Coronary artery (tissue), 2 donors: ENCODE data around the gene MARCHF3.
"Not testable (repeated sequence)": the region's sequence is repeated elsewhere in the genome, so short reads cannot be mapped to it uniquely, and the experiment has no call there.

Experiments
- DNase-seq: peaks from one replicate; pipeline ENCODE4 v3.0.0-alpha.2; 2017; ENCODE audit warnings: low spot score
- H3K27ac ChIP-seq, 2 donors: fragments of 200-600 bp; sonication (generic); one replicate each; pipeline ENCODE4 v1.5.1; 2016 to 2019
- H3K4me3 ChIP-seq: fragments of 200-600 bp; sonication (generic); 2 replicates; pipeline ENCODE4 v1.5.1; 2016; ENCODE audit warnings: mild to moderate bottlenecking, moderate library complexity
- TF ChIP-seq, protein P1 (sequence below): fragments of 200-600 bp; sonication (generic); IDR thresholded peaks from one replicate; pipeline ENCODE4 v1.5.1; 2019; ENCODE audit warnings: antibody characterized with exemption

MARCHF3 gene

DNA sequence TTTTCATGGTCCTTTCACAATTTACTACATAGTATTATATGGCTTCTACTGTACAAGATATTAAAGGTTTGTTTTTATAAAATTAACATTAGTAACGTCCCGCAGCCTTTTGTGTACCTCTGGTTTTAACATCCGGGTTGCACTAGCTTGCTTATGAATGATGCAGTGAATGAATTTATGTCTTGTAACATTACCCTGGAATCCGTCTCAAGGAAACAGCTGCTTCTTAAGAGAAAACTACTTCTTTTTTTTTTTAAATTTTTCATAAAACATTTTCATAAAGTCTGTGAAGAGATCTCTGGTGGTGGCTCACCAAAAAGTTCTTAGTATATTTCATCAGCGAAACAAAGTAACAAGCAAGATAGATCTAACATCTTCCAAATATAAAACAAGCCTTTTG is 23.6 kb downstream of the MARCHF3 start:
- no peak for DNase-seq
- Histone ChIP-seq H3K4me3 (no peak overlapping the region), H3K27ac (no peak overlapping the region)

DNA sequence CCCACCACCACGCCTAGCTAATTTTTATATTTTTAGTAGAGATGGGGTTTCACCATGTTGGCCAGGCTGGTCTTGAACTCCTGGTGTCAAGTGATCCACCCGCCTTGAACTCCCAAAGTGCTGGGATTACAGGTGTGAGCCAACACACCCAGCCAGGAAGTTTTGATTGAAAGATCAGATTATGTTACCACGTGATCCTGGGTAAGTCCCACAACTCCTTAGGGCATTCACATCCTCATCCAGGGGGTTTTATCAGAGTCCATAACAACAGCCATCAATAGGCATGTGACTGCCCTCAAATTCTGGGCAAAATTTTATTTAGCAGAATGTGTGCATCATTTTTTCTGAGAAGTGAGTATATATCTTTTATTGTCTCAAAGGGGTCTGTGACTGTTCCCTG is 25.1 kb downstream of the MARCHF3 start:
- not testable (repeated sequence) for H3K27ac ChIP-seq, DNase-seq, H3K4me3 ChIP-seq

More for the DNA sequence above, 23.6 kb downstream of the MARCHF3 start:
- TF ChIP-seq, protein P1, sequence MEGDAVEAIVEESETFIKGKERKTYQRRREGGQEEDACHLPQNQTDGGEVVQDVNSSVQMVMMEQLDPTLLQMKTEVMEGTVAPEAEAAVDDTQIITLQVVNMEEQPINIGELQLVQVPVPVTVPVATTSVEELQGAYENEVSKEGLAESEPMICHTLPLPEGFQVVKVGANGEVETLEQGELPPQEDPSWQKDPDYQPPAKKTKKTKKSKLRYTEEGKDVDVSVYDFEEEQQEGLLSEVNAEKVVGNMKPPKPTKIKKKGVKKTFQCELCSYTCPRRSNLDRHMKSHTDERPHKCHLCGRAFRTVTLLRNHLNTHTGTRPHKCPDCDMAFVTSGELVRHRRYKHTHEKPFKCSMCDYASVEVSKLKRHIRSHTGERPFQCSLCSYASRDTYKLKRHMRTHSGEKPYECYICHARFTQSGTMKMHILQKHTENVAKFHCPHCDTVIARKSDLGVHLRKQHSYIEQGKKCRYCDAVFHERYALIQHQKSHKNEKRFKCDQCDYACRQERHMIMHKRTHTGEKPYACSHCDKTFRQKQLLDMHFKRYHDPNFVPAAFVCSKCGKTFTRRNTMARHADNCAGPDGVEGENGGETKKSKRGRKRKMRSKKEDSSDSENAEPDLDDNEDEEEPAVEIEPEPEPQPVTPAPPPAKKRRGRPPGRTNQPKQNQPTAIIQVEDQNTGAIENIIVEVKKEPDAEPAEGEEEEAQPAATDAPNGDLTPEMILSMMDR = no peak

DNA sequence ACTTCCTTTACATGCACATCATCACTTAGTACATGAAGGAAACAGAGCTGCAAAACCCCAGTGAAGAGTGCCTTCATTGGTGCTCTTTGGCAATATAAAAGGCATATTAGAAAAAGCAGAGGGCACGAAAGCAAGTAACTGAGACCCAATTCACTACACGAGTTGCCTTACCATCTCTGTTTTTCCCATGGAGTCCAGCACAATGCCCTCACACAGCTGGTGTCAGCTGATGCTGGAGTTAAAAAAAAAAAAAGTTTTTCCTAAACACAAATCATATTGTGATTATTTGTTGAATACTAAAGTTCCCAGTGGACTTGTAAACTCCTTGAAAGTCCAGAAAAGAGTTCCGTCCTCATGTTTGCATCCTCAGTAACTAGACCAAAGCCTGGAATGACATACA is 25.6 kb downstream of the MARCHF3 start:
- DNase-seq = no peak
- TF ChIP-seq, protein P1 = no peak
- Histone ChIP-seq H3K4me3 (no peak overlapping the region), H3K27ac (no peak overlapping the region)

DNA sequence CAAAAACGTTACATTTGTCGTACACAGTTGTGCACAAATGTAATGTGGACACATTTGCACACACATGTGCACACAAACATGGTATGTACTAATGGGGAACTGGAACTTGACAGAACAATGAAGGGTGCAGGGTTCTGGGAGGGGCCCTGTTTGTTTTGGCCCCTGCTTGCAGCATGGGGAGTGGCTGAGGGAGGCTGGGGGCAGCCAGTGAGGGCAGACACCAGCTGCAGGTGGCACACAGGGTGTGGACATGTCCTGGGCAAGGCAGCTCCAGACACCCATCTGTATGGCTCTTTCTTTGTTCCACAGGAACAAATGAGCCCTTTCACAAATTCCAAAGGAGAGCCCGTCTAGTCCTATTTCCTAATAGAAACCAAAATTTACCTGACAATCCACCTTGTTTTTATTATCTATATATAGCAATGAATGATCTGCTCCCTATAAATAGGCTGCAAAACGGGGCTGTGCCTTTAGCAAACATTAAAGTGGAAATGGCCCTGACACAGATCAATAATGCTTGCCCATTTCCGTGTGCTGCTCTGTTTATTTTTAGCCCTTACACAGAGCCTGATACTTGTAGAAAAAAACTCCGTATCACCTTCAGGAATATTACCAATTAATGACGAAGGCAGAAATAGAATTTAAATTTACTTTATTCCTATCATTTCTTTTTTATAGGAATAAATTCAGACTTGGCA is 26.4 kb downstream of the MARCHF3 start:
- DNase-seq = no peak
- TF ChIP-seq, protein P1 = no peak
- no peak overlapping the region for H3K4me3 ChIP-seq
- H3K27ac ChIP-seq = no peak overlapping the region

DNA sequence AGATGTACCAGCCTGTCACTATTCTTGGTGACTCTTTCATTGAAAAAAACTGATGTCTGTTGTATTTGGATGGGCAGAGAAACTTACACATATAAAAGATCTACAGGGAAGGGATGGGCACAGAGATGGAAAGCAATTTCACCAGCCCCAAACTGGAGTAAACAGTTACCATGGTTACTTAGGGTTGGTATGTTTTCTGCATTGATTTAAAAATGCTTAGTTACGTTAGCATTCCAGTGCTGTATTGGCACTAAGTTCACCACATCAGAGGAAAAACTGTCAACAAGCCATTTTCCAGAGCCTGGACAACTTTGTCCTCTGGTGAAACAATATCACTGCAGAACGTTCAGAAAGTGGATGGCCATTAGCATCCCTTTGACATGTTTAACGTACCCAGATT is 28.0 kb downstream of the MARCHF3 start:
- Histone ChIP-seq H3K4me3 (no peak overlapping the region), H3K27ac (no peak overlapping the region)
- TF ChIP-seq, protein P1 = no peak
- no peak for DNase-seq

DNA sequence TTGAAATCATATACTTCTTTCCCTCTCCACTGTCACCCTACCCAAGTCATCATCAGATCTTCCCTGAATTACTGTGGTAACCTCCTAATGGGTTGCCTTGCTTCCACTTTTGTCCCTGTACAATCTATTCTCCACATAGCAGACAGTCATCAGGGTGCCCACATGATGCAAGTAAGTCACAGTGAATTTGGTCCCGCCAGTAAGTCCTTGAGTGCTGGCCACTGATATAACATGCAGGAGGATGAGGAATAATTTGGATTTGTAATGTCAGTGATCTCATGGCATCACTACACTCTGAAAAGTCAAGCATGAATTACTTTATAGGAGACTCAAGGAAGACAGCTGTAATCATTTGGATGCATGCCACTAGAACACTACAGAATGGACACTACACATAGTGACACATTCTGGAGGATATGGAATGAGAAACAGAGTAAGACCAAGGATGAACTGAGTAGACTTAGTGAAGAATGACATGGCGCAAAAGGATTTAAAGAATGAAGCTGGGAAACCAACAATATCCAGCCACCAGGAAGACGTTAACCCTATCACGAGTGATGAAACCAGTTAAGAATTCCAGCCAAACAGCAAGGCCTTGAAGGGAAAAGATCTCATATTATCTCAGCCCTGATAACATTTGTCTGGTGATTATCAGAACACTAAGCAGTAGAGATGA is 28.6 kb downstream of the MARCHF3 start:
- no peak overlapping the region for H3K27ac ChIP-seq
- no peak for DNase-seq
- TF ChIP-seq, protein P1 = no peak
- H3K4me3 ChIP-seq = no peak overlapping the region

DNA sequence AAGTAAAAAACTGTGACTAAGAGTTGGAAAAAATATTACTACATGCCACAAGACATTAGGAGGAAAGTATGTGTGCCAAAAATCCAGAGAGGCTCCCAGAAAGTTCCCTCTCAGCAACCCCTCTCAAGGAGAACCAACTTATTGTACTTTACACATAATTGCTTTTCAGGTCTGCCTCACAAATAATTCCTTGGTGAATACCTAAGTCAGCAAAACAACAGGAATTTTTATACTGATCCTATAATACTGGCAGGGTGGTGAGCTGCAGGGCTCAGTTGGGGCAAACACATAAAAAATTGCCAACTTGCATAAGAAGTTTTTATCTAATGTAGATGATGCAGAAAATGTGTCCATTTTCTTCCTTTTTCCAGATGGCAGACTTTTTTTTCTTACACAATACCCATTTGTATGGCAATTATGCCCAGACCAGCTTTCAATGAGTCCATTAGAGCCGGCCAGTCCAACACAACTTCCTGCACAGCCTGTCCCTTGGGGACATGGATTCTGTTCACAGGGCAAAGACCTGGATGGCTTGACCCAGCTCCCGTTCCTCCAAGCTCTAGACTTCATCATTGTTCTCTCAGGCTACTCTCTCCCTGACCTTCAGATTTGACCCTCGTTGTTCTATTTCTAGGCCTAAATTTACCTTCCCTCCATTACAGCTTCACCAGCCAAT is 31.3 kb downstream of the MARCHF3 start:
- H3K27ac ChIP-seq = no peak overlapping the region
- TF ChIP-seq, protein P1 = no peak
- no peak overlapping the region for H3K4me3 ChIP-seq
- no peak for DNase-seq
